Activated naive CD4-positive, alpha-beta T cell treated with anti-CD3 and anti-CD28 coated beads, Interleukin-2, amount 10 ng/mL, durations not matched to agents 7 days and 5 days (primary cell): Measurements from ENCODE around the gene SCN9A.
"Not testable (repeated sequence)": the region's sequence is repeated elsewhere in the genome, so short reads cannot be mapped to it uniquely, and the experiment has no call there.

Source experiments
- CTCF ChIA-PET: fragments of 350-600 bp; sonication (Branson Sonifier 250); formaldehyde crosslinking; loops from one replicate; lab custom pipeline; 2021; ENCODE audit warnings: antibody characterized with exemption; lab: Charles Lee
- DNase-seq: peaks from one replicate; pipeline ENCODE4 v3.0.0-alpha.2; 2020
- H3K27ac Mint-ChIP-seq: one replicate; pipeline ENCODE4 v1.8.0; 2021; ENCODE audit warnings: mild to moderate bottlenecking, moderate library complexity, mixed read lengths
- H3K27me3 Mint-ChIP-seq: one replicate; pipeline ENCODE4 v1.8.0; 2021; ENCODE audit warnings: mild to moderate bottlenecking, mixed read lengths
- H3K36me3 Mint-ChIP-seq: one replicate; pipeline ENCODE4 v1.8.0; 2021; ENCODE audit warnings: mixed read lengths
- H3K4me1 Mint-ChIP-seq: one replicate; pipeline ENCODE4 v1.8.0; 2021; ENCODE audit warnings: mixed read lengths
- H3K4me3 Mint-ChIP-seq: one replicate; pipeline ENCODE4 v1.8.0; 2021; ENCODE audit warnings: mild to moderate bottlenecking, moderate library complexity, mixed read lengths
- H3K9me3 Mint-ChIP-seq: one replicate; pipeline ENCODE4 v1.8.0; 2021; ENCODE audit warnings: mixed read lengths

SCN9A gene

GRCh38 chr2:166364476-166365161 is 11.1 kb downstream of the SCN9A start:
- H3K36me3 Mint-ChIP-seq = no peaks in the 10 kb centered on the region
- H3K27ac Mint-ChIP-seq = no peak overlapping the region
- H3K4me1 Mint-ChIP-seq = no peaks in the 10 kb centered on the region
- no peaks in the 10 kb centered on the region for H3K9me3 Mint-ChIP-seq
- H3K27me3 Mint-ChIP-seq = no peaks in the 10 kb centered on the region
- DNase-seq = no peak
- H3K4me3 Mint-ChIP-seq = no peak overlapping the region
- CTCF ChIA-PET = no interaction called here

- Mint-ChIP-seq H3K4me1 (no peaks in the 10 kb centered on the region), H3K27ac (no peak overlapping the region), H3K27me3 (no peaks in the 10 kb centered on the region), H3K36me3 (no peaks in the 10 kb centered on the region), H3K9me3 (no peaks in the 10 kb centered on the region), H3K4me3 (no peak overlapping the region)
- CTCF ChIA-PET = interaction anchor here (0.6 to 1.9 kb wide), 4 partner anchors 11 to 24 kb away, joined by 3 to 5 read pairs (median 4); no protein-coding TSS in a partner anchor
- DNase-seq = no peak
Observed at GRCh38 chr2:166361351-166362153, 14.2 kb downstream of the SCN9A start.

GRCh38 chr2:166360906-166361305 is 14.8 kb downstream of the SCN9A start:
- CTCF ChIA-PET = interaction anchor here (0.6 to 1.9 kb wide), 4 partner anchors 12 to 25 kb away, joined by 3 to 5 read pairs (median 4); no protein-coding TSS in a partner anchor
- no peaks in the 10 kb centered on the region for H3K36me3 Mint-ChIP-seq
- H3K4me1 Mint-ChIP-seq = no peaks in the 10 kb centered on the region
- no peaks in the 10 kb centered on the region for H3K9me3 Mint-ChIP-seq
- no peak overlapping the region for H3K27ac Mint-ChIP-seq
- H3K4me3 Mint-ChIP-seq = no peak overlapping the region
- DNase-seq = no peak
- no peaks in the 10 kb centered on the region for H3K27me3 Mint-ChIP-seq

- DNase-seq = no peak
- Mint-ChIP-seq H3K27me3 (no peaks in the 10 kb centered on the region), H3K4me3 (no peak overlapping the region), H3K27ac (no peak overlapping the region), H3K36me3 (no peaks in the 10 kb centered on the region), H3K4me1 (no peaks in the 10 kb centered on the region), H3K9me3 (no peaks in the 10 kb centered on the region)
- CTCF ChIA-PET = interaction anchor here (1.2 to 1.9 kb wide), 4 partner anchors 12 to 157 kb away, joined by 3 to 5 read pairs (median 4); no protein-coding TSS in a partner anchor
Observed at GRCh38 chr2:166360426-166360825, 15.3 kb downstream of the SCN9A start.

GRCh38 chr2:166357950-166358321 is 17.8 kb downstream of the SCN9A start:
- H3K9me3 Mint-ChIP-seq, H3K4me1 Mint-ChIP-seq, H3K4me3 Mint-ChIP-seq, CTCF ChIA-PET, H3K27me3 Mint-ChIP-seq, H3K36me3 Mint-ChIP-seq, DNase-seq, H3K27ac Mint-ChIP-seq: not testable (repeated sequence)

GRCh38 chr2:166357068-166357949 is 18.4 kb downstream of the SCN9A start:
- no peak overlapping the region for H3K4me3 Mint-ChIP-seq
- CTCF ChIA-PET = no interaction called here
- no peak overlapping the region for H3K27ac Mint-ChIP-seq
- H3K9me3 Mint-ChIP-seq = no peaks in the 10 kb centered on the region
- H3K4me1 Mint-ChIP-seq = no peaks in the 10 kb centered on the region
- DNase-seq = no peak
- no peaks in the 10 kb centered on the region for H3K27me3 Mint-ChIP-seq
- H3K36me3 Mint-ChIP-seq = no peaks in the 10 kb centered on the region

GRCh38 chr2:166351319-166351718 is 24.4 kb downstream of the SCN9A start:
- CTCF ChIA-PET = no interaction called here
- H3K27me3 Mint-ChIP-seq = no peaks in the 10 kb centered on the region
- no peak overlapping the region for H3K27ac Mint-ChIP-seq

GRCh38 chr2:166350525-166350924 is 25.2 kb downstream of the SCN9A start:
- H3K4me1 Mint-ChIP-seq = no peaks in the 10 kb centered on the region
- CTCF ChIA-PET = no interaction called here
- no peak for DNase-seq
- no peaks in the 10 kb centered on the region for H3K27me3 Mint-ChIP-seq
- no peaks in the 10 kb centered on the region for H3K36me3 Mint-ChIP-seq
- no peak overlapping the region for H3K27ac Mint-ChIP-seq
- no peak overlapping the region for H3K4me3 Mint-ChIP-seq
- no peaks in the 10 kb centered on the region for H3K9me3 Mint-ChIP-seq

More at GRCh38 chr2:166351319-166351718, 24.4 kb downstream of the SCN9A start:
- no peaks in the 10 kb centered on the region for H3K36me3 Mint-ChIP-seq
- no peak for DNase-seq
- no peaks in the 10 kb centered on the region for H3K9me3 Mint-ChIP-seq
- H3K4me3 Mint-ChIP-seq = no peak overlapping the region
- H3K4me1 Mint-ChIP-seq = no peaks in the 10 kb centered on the region

- no peak overlapping the region for H3K27ac Mint-ChIP-seq
- no peaks in the 10 kb centered on the region for H3K9me3 Mint-ChIP-seq
- no peaks in the 10 kb centered on the region for H3K27me3 Mint-ChIP-seq
- no peak overlapping the region for H3K4me3 Mint-ChIP-seq
- no peaks in the 10 kb centered on the region for H3K4me1 Mint-ChIP-seq
- CTCF ChIA-PET = no interaction called here
- H3K36me3 Mint-ChIP-seq = no peaks in the 10 kb centered on the region
- DNase-seq = no peak
Observed at GRCh38 chr2:166344286-166345113, 31.2 kb downstream of the SCN9A start.

- CTCF ChIA-PET = no interaction called here
- H3K9me3 Mint-ChIP-seq = no peaks in the 10 kb centered on the region
- H3K36me3 Mint-ChIP-seq = no peaks in the 10 kb centered on the region
- no peaks in the 10 kb centered on the region for H3K27me3 Mint-ChIP-seq
- no peaks in the 10 kb centered on the region for H3K4me1 Mint-ChIP-seq
- no peak overlapping the region for H3K4me3 Mint-ChIP-seq
- no peak for DNase-seq
- H3K27ac Mint-ChIP-seq = no peak overlapping the region
Observed at GRCh38 chr2:166343467-166343866, 32.3 kb downstream of the SCN9A start.

- no peak for DNase-seq
- no peaks in the 10 kb centered on the region for H3K9me3 Mint-ChIP-seq
- H3K4me1 Mint-ChIP-seq = no peaks in the 10 kb centered on the region
- CTCF ChIA-PET = no interaction called here
- H3K27ac Mint-ChIP-seq = no peak overlapping the region
- no peaks in the 10 kb centered on the region for H3K36me3 Mint-ChIP-seq
- no peaks in the 10 kb centered on the region for H3K27me3 Mint-ChIP-seq
- no peak overlapping the region for H3K4me3 Mint-ChIP-seq
Observed at GRCh38 chr2:166341426-166341825, 34.3 kb downstream of the SCN9A start.

GRCh38 chr2:166338831-166339339 is 36.9 kb downstream of the SCN9A start:
- Mint-ChIP-seq H3K27ac (no peak overlapping the region), H3K4me1 (no peaks in the 10 kb centered on the region), H3K27me3 (no peaks in the 10 kb centered on the region), H3K4me3 (no peak overlapping the region), H3K9me3 (no peaks in the 10 kb centered on the region), H3K36me3 (no peaks in the 10 kb centered on the region)
- DNase-seq = no peak
- CTCF ChIA-PET = no interaction called here

GRCh38 chr2:166337932-166338331 is 37.8 kb downstream of the SCN9A start:
- Mint-ChIP-seq H3K27ac (no peak overlapping the region), H3K27me3 (no peaks in the 10 kb centered on the region), H3K4me1 (no peaks in the 10 kb centered on the region), H3K36me3 (no peaks in the 10 kb centered on the region), H3K9me3 (no peaks in the 10 kb centered on the region), H3K4me3 (no peak overlapping the region)
- CTCF ChIA-PET = no interaction called here
- no peak for DNase-seq
